Motor neuron (in vitro differentiated cells): Measurements from ENCODE around the gene PRPH. TPM values are rescaled to one million over a fixed set of nuclear protein-coding genes. Genes with fewer than 3 reads are reported as not detected.

Experiments used
- total RNA-seq, 8 experiments: library from RNA; unstranded; fragments of 300-600 nt; gene quantifications; 2 replicates each; pipeline versions ENCODE4 v1.2.3 to v1.2.4, GENCODE V29; 2022

PRPH gene
- total RNA-seq, 8 experiments from 2014 or later: 0.41 to 29.5 (median 5.4) TPM; not detected in 1

Other genes with a start within 250 kb of the PRPH start
- 10 to 100 TPM; 11.7 to 96.4 (median 19.6) TPM for gene KMT2D, start 234.4 kb upstream of the PRPH start, total RNA-seq
- gene RHEBL1, start 225.2 kb upstream of the PRPH start, total RNA-seq: 1 to 10 TPM in 4 of 8 experiments, under 1 TPM in 3, not detected in 1; 0.45 to 4.1 (median 1.2) TPM
- under 1 TPM in 7 of 8 experiments, not detected in 1; 0.09 to 0.62 (median 0.13) TPM for gene DHH, start 200.3 kb upstream of the PRPH start, total RNA-seq
- gene LMBR1L, start 184.3 kb upstream of the PRPH start, total RNA-seq: 10 to 100 TPM; 27.6 to 85.8 (median 67.2) TPM
- 1,000 to 10,000 TPM in 2 of 8 experiments, 100 to 1,000 TPM in 6; 402 to 1,651 (median 697) TPM for gene TUBA1B, start 163.8 kb upstream of the PRPH start, total RNA-seq
- 1,000 to 10,000 TPM in 5 of 8 experiments, 100 to 1,000 TPM in 3; 158 to 5,477 (median 3,358) TPM for gene TUBA1A, start 106.1 kb upstream of the PRPH start, total RNA-seq
- 100 to 1,000 TPM in 6 of 8 experiments, 10 to 100 TPM in 2; 54.3 to 256 (median 152) TPM for gene TUBA1C, start 30.1 kb upstream of the PRPH start, total RNA-seq
- gene TROAP, start 28.1 kb downstream of the PRPH start, total RNA-seq: 10 to 100 TPM in 3 of 8 experiments, 1 to 10 TPM in 3, under 1 TPM in 2; 0.61 to 43.1 (median 2.8) TPM
- gene C1QL4, start 42.0 kb downstream of the PRPH start, total RNA-seq: 10 to 100 TPM in 2 of 8 experiments, 1 to 10 TPM in 4, under 1 TPM in 1, not detected in 1; 0.15 to 25.4 (median 7.5) TPM
- 10 to 100 TPM in 1 of 8 experiments, 1 to 10 TPM in 6, under 1 TPM in 1; 0.92 to 11.8 (median 1.9) TPM for gene DNAJC22, start 51.7 kb downstream of the PRPH start, total RNA-seq
- gene SPATS2, start 72.3 kb downstream of the PRPH start, total RNA-seq: 10 to 100 TPM; 14.9 to 39.9 (median 25.8) TPM
- 1 to 10 TPM in 4 of 8 experiments, under 1 TPM in 4; 0.10 to 1.6 (median 1.0) TPM for gene KCNH3, start 243.9 kb downstream of the PRPH start, total RNA-seq